ENCODE measurements around the gene MARK4.
"Not testable (repeated sequence)": the region's sequence is repeated elsewhere in the genome, so short reads cannot be mapped to it uniquely, and the experiment has no call there.

The MARK4 gene

DNA sequence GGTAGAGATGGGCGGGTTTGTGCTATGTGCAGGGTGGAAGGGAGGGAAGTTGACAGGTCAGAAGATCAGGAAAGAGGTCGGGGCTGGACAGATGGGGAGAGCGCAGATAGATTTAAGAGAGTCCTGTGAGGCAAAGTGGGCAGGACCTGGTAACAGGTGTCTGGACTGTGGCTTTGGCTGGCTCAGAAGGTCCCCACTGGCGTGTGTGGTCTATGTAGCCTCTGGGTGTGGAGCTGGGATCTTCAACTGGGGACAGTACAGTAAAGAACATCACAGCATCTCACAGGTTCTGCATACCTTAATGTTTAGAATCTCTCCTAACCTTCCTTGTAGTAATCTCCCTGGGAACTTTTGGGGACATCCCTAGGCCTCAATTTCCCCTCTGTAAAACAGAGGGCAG, 53.9 kb downstream of the MARK4 start:
- TF ChIP-seq, protein P1, sequence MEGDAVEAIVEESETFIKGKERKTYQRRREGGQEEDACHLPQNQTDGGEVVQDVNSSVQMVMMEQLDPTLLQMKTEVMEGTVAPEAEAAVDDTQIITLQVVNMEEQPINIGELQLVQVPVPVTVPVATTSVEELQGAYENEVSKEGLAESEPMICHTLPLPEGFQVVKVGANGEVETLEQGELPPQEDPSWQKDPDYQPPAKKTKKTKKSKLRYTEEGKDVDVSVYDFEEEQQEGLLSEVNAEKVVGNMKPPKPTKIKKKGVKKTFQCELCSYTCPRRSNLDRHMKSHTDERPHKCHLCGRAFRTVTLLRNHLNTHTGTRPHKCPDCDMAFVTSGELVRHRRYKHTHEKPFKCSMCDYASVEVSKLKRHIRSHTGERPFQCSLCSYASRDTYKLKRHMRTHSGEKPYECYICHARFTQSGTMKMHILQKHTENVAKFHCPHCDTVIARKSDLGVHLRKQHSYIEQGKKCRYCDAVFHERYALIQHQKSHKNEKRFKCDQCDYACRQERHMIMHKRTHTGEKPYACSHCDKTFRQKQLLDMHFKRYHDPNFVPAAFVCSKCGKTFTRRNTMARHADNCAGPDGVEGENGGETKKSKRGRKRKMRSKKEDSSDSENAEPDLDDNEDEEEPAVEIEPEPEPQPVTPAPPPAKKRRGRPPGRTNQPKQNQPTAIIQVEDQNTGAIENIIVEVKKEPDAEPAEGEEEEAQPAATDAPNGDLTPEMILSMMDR (IDR thresholded peaks at IDR 0.05; ENCODE audit: control extremely low read depth, extremely low read depth, low read depth, missing control alignments), result no peak
- POLR2A ChIA-PET, result no interaction called here
- CTCF ChIA-PET, result interaction anchor here (1.3 to 1.5 kb wide), 2 partner anchors 14 to 41 kb away, joined by 3 to 4 read pairs; no protein-coding TSS in a partner anchor
- no peak for DNase-seq (ENCODE audit: extremely low spot score)

DNA sequence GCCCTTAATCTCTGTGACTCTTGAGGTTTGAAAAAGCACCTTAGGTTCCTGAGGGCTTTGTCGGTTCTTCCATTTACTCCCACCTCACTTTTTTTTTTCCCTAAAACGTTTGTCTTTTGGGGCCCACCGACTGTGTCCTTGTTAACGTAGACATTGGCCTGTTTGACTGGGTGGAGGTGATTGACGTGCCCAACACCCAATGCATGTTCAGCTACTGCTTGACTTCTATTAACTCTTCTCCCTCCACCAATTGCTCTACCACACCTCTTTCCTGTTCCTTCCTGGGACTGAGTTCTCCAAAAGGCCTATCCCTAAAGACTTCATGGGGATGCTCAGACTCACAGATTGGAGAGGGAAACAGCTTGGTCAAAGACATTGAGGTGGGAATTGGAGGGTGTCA, 54.4 kb downstream of the MARK4 start:
- TF ChIP-seq, protein P1 (IDR thresholded peaks at IDR 0.05; ENCODE audit: control extremely low read depth, extremely low read depth, low read depth, missing control alignments), result no peak
- CTCF ChIA-PET, result interaction anchor here (1.3 kb wide), 1 partner anchor 42 kb away, joined by 3 read pairs; no protein-coding TSS in a partner anchor
- DNase-seq (ENCODE audit: extremely low spot score), result no peak
- POLR2A ChIA-PET, result no interaction called here

DNA sequence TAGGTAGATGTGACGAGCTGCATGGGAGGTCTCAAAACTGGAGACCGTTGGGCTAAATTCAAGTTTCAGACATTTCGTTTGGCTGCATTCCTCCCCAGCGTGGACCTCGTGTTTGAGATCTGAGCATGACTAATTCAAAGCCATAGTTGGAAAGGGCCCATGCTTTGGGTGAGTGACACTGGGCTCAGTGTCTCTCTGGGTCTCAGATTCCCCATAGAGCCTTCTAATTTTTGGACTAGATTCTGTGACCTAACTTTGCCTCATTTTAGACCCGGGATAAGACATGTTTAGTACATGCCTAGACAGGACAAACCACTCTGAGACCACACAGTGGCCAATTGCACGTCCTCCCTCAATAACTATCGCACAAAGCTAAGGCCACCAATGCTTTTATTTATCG, 55.0 kb downstream of the MARK4 start:
- ChIA-PET POLR2A (no interaction called here), CTCF (interaction anchor here (1.3 kb wide), 1 partner anchor 42 kb away, joined by 3 read pairs; no protein-coding TSS in a partner anchor)
- no peak for DNase-seq (ENCODE audit: extremely low spot score)
- TF ChIP-seq, protein P1 (IDR thresholded peaks at IDR 0.05; ENCODE audit: control extremely low read depth, extremely low read depth, low read depth, missing control alignments), result no peak

DNA sequence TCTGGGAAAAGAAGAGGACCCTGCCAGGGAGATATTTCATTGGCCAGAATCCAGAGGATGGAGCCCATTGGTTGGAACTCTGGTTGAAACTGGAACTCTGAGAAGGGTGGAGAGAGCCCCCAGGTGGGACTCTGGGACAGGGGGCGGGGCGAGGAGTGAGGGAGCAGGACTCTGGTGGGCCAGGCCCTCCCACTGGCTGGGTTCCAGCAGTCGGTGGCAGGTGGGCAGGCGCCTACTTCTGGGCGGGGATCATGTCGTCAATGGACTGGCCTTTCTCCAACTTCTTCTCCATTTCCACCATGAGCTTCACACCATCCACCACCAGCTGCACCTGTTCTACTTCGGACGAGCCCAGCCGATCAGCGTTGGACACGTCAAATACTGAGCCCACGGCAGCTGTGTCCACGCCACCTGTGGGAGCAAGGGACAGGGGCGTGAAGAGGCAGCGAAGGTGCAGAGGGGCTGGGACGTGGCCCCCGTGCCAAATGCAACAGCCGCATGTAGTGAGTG, 55.5 kb downstream of the MARK4 start:
- ChIA-PET CTCF (interaction anchor here (1.3 kb wide), 1 partner anchor 43 kb away, joined by 3 read pairs; no protein-coding TSS in a partner anchor), POLR2A (no interaction called here)
- DNase-seq (ENCODE audit: extremely low spot score), result no peak
- TF ChIP-seq, protein P1 (IDR thresholded peaks at IDR 0.05; ENCODE audit: control extremely low read depth, extremely low read depth, low read depth, missing control alignments), result no peak

DNA sequence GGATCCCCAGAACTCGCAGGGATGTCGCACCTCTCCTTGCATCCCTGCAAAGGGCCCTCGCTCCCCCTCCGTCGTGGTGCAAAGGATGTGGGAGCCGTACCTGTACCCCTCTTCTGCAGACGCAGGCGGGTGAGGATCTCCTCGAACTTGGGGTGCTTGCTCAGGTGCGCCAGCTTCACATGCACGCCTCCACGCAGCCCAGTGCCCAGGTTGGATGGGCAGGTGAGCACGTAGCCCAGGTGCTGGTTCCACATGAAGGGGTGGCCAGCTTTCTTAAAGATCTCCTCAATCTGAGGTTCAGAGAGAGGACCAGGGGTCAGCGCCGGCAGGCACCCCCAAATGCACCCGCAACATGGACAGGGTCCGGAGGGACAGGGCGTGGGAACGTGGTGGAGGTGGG, 56.3 kb downstream of the MARK4 start:
- no peak for DNase-seq (ENCODE audit: extremely low spot score)
- ChIA-PET POLR2A (no interaction called here), CTCF (no interaction called here)
- TF ChIP-seq, protein P1 (IDR thresholded peaks at IDR 0.05; ENCODE audit: control extremely low read depth, extremely low read depth, low read depth, missing control alignments), result no peak

DNA sequence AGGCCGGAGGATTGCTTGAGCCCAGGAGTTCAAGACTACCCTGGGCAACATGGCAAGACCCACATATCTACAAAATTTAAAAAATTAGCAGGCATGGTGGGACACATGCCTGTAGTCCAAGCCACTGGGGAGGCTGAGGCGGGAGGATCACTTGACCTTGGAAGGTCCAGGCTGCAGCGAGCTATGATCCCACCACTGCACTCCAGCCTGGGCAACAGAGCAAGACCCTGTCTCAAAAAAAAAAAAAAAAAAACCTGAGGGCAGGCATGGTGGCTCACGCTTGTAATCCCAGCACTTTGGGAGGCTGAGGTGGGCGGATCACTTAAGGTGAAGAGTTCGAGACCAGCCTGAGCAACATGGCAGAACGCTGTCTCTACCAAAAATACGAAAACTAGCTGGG, 58.3 kb downstream of the MARK4 start:
- CTCF ChIA-PET, POLR2A ChIA-PET: not testable (repeated sequence)

DNA sequence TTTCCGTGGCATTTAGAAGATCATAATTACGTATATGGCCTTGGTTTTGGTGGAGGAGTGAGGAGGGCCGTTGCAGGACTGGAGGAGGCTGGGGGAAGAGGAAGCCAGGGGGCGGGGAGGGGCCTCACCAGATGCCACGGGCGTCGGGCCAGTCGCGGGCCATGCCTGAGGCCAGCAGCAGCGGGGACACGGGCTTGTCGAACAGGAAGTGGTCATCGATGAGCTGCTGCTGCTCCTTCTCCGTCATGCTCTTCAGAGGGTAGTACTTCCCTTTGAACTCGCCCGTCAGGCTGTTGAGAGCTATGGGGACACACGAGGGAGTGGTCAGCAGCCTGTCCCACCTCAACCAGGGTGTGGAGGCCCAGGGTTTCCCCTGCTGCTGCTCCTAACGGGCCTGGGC, 60.5 kb downstream of the MARK4 start:
- ChIA-PET POLR2A (no interaction called here), CTCF (interaction anchor here (2.2 kb wide), 1 partner anchor 28 kb away, joined by 5 read pairs; no protein-coding TSS in a partner anchor)
- no peak for DNase-seq (ENCODE audit: extremely low spot score)
- TF ChIP-seq, protein P1 (IDR thresholded peaks at IDR 0.05; ENCODE audit: control extremely low read depth, extremely low read depth, low read depth, missing control alignments), result no peak

More for the DNA sequence above, 58.3 kb downstream of the MARK4 start:
- DNase-seq (ENCODE audit: extremely low spot score), result not testable (repeated sequence)

DNA sequence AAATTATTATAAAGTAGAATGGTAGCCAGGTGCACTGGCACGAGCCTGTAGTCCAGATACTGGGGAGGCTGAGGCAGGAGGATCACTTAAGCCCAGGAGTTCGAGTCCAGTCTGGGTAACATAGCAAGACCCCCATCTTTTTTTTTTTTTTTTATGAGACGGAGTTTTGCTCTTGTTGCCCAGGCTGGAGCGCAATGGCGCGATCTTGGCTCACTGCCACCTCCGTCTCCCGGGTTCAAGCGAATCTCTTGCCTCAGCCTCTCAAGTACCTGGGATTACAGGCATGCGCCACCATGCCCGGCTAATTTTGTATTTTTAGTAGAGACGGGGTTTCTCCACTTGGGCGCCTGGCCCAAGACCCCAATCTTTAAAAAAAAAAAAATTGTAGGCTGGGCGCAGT, 61.2 kb downstream of the MARK4 start:
- POLR2A ChIA-PET; DNase-seq (ENCODE audit: extremely low spot score): not testable (repeated sequence)
- CTCF ChIA-PET, result interaction anchor here (2.2 kb wide), 1 partner anchor 27 kb away, joined by 5 read pairs; no protein-coding TSS in a partner anchor

Data from GM10248 (cell line).